GM21381 (cell line): ENCODE measurements around the gene ACSS2.

Experiments used
- ATAC-seq: cut with Tn5 transposase; IDR thresholded peaks from one replicate; pipeline ENCODE4 v1.9.1; 2021; ENCODE audit warnings: mild to moderate bottlenecking, moderate library complexity; ENCODE audit not compliant: unreplicated experiment

Gene ACSS2

GRCh38 chr20:34876406-34877282 lies at the start of gene ACSS2:
TSS of gene ACSS2 (plus strand) at chr20:34876612. CDS start at chr20:34876646, 34 bp downstream.
- ATAC-seq = peak; percentile 63

- no peak for ATAC-seq
Measured at GRCh38 chr20:34829191-34829590, 47.2 kb upstream of the ACSS2 start.

GRCh38 chr20:34831936-34832335 lies 44.5 kb upstream of the ACSS2 start:
- ATAC-seq = no peak

- ATAC-seq = no peak
Measured at GRCh38 chr20:34834459-34834893, 41.9 kb upstream of the ACSS2 start.

- ATAC-seq = no peak
Measured at GRCh38 chr20:34842143-34842542, 34.3 kb upstream of the ACSS2 start.

- no peak for ATAC-seq
Measured at GRCh38 chr20:34843421-34843820, 33.0 kb upstream of the ACSS2 start.

GRCh38 chr20:34848597-34848996 lies 27.8 kb upstream of the ACSS2 start:
- ATAC-seq = no peak

GRCh38 chr20:34849778-34850177 lies 26.6 kb upstream of the ACSS2 start:
- ATAC-seq = no peak

- ATAC-seq = no peak
Measured at GRCh38 chr20:34850969-34851368, 25.4 kb upstream of the ACSS2 start.

GRCh38 chr20:34852298-34852697 lies 24.1 kb upstream of the ACSS2 start:
- ATAC-seq = no peak

- no peak for ATAC-seq
Measured at GRCh38 chr20:34859367-34859766, 17.0 kb upstream of the ACSS2 start.

- ATAC-seq = no peak
Measured at GRCh38 chr20:34859826-34860545, 16.4 kb upstream of the ACSS2 start.

GRCh38 chr20:34861386-34862084 lies 14.9 kb upstream of the ACSS2 start:
- ATAC-seq = no peak

GRCh38 chr20:34862724-34863123 lies 13.7 kb upstream of the ACSS2 start:
- ATAC-seq = no peak

- no peak for ATAC-seq
Measured at GRCh38 chr20:34863421-34863965, 12.9 kb upstream of the ACSS2 start.

- no peak for ATAC-seq
Measured at GRCh38 chr20:34864216-34864615, 12.2 kb upstream of the ACSS2 start.

- ATAC-seq = no peak
Measured at GRCh38 chr20:34871320-34871926, 5.0 kb upstream of the ACSS2 start.

GRCh38 chr20:34871966-34872621 lies 4.3 kb upstream of the ACSS2 start:
- no peak for ATAC-seq

GRCh38 chr20:34872622-34873224 lies 3.7 kb upstream of the ACSS2 start, which contains the start of gene GGT7:
TSS of gene GGT7 (minus strand) at chr20:34872856. CDS start at chr20:34872815, 41 bp downstream.
- ATAC-seq = no peak
